HG02943 (cell line): ENCODE data around the gene SYT8.

Experiments
- ATAC-seq: cut with Tn5 transposase; IDR thresholded peaks from one replicate; pipeline ENCODE4 v1.9.1; 2021; ENCODE audit warnings: mild to moderate bottlenecking, low read depth, moderate library complexity; ENCODE audit not compliant: unreplicated experiment

SYT8 gene

GRCh38 chr11:1842149-1843097, 7.6 kb downstream of the SYT8 start:
- no peak for ATAC-seq

- ATAC-seq, result no peak
These were observed 8.3 kb downstream of the SYT8 start for GRCh38 chr11:1843098-1843473.

GRCh38 chr11:1843796-1844195, 9.0 kb downstream of the SYT8 start:
- ATAC-seq, result no peak

- no peak for ATAC-seq
These were observed 9.7 kb downstream of the SYT8 start for GRCh38 chr11:1844221-1845094.

- no peak for ATAC-seq
These were observed 10.3 kb downstream of the SYT8 start for GRCh38 chr11:1845095-1845429.

GRCh38 chr11:1845561-1846452, 11.0 kb downstream of the SYT8 start:
- ATAC-seq, result no peak

- no peak for ATAC-seq
These were observed 11.7 kb downstream of the SYT8 start for GRCh38 chr11:1846453-1846932.

GRCh38 chr11:1847006-1847735, 12.4 kb downstream of the SYT8 start:
- no peak for ATAC-seq

- ATAC-seq, result no peak
These were observed 13.3 kb downstream of the SYT8 start for GRCh38 chr11:1847926-1848639.

GRCh38 chr11:1848640-1849430, 14.0 kb downstream of the SYT8 start:
- no peak for ATAC-seq

- no peak for ATAC-seq
These were observed 16.8 kb downstream of the SYT8 start for GRCh38 chr11:1851468-1852180.

GRCh38 chr11:1852271-1852876, 17.6 kb downstream of the SYT8 start:
- ATAC-seq, result peak; percentile 1

- peak; percentile 45 for ATAC-seq
These were observed 18.1 kb downstream of the SYT8 start, which contains the start of gene LSP1 for GRCh38 chr11:1852877-1853276. LSP1 (plus strand) TSS chr11:1853084; CDS start chr11:1853145, 61 bp downstream.

- ATAC-seq, result no peak
These were observed 18.8 kb downstream of the SYT8 start for GRCh38 chr11:1853376-1854131.

- ATAC-seq, result peak; percentile 25
These were observed 19.6 kb downstream of the SYT8 start for GRCh38 chr11:1854132-1854948.
